KMS-11 (cell line): Measurements from ENCODE around the gene GSTM2.

Experiments used
- H2AFZ ChIP-seq: fragments of 200-600 bp; sonication (generic); 2 replicates; pipeline ENCODE4 v1.6.1; 2016; ENCODE audit warnings: antibody characterized with exemption, mixed run types, low read depth
- H3K27ac ChIP-seq: fragments of 200-600 bp; sonication (generic); 2 replicates; pipeline ENCODE4 v1.6.1; 2016; ENCODE audit warnings: mild to moderate bottlenecking, mixed run types
- H3K27me3 ChIP-seq: fragments of 200-600 bp; sonication (generic); 2 replicates; pipeline ENCODE4 v1.6.1; 2017; ENCODE audit warnings: mild to moderate bottlenecking, low read depth, mixed run types, moderate library complexity; ENCODE audit not compliant: insufficient read depth
- H3K36me3 ChIP-seq: fragments of 200-600 bp; sonication (generic); 2 replicates; pipeline ENCODE4 v1.6.1; 2017; ENCODE audit warnings: mild to moderate bottlenecking, mixed run types; ENCODE audit not compliant: insufficient read depth
- H3K4me1 ChIP-seq: fragments of 200-600 bp; sonication (generic); 2 replicates; pipeline ENCODE4 v1.6.1; 2016; ENCODE audit warnings: mild to moderate bottlenecking, low read depth, mixed run types; ENCODE audit not compliant: poor library complexity, severe bottlenecking
- H3K4me2 ChIP-seq: fragments of 200-600 bp; sonication (generic); 2 replicates; pipeline ENCODE4 v1.7.0; 2016; ENCODE audit warnings: mild to moderate bottlenecking, mixed run types
- H3K4me3 ChIP-seq: fragments of 200-600 bp; sonication (generic); IDR thresholded peaks from 2 replicates; pipeline ENCODE4 v1.6.1; 2017; ENCODE audit warnings: low read depth, low read length, mixed read lengths; ENCODE audit not compliant: insufficient read depth
- H3K79me2 ChIP-seq: fragments of 200-600 bp; sonication (generic); 2 replicates; pipeline ENCODE4 v1.6.1; 2016; ENCODE audit warnings: low read depth, mixed run types; ENCODE audit not compliant: insufficient read depth
- H3K9ac ChIP-seq: fragments of 200-600 bp; sonication (generic); 2 replicates; pipeline ENCODE4 v1.6.1; 2016; ENCODE audit warnings: mild to moderate bottlenecking, mixed run types
- H4K20me1 ChIP-seq: fragments of 200-600 bp; sonication (generic); 2 replicates; pipeline ENCODE4 v1.6.1; 2016; ENCODE audit warnings: mild to moderate bottlenecking, mixed run types; ENCODE audit not compliant: insufficient read depth
- TF ChIP-seq, protein P1 (sequence below): fragments of 200-600 bp; sonication (generic); conservative IDR thresholded peaks from 2 replicates; pipeline ENCODE4 v1.6.1; 2017; ENCODE audit warnings: low read depth, mild to moderate bottlenecking, antibody characterized with exemption, low read length, moderate library complexity, mixed read lengths

GSTM2 gene

DNA sequence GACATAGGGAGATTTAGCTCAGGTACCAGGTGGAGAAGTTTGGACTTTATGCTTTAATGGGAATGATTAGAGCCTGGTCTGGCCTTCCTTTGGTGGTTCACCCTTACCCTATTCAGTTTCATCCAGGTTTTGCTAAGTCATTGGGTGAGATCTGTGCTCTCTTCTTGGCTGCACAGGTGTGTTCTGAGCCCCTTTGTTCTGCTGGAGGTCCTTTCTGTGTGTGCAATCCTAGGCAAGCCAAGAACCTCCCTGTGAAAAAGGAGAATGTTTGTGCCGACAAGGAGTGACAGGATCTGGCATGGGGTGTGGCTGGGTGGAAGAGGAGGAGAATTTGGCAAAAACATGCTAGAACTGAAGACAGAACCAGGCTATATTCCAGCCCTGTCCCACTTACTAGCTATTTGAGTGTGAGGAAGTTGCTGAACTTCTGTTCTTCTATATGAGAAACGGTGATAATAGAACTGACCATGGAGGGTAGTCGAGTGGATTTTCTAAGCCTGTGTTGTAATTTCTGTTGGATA is 48.8 kb downstream of the GSTM2 start:
- H4K20me1 ChIP-seq: no peaks in the 10 kb centered on the region
- H2AFZ ChIP-seq: no peak overlapping the region
- no peak overlapping the region for H3K9ac ChIP-seq
- no peak overlapping the region for H3K4me3 ChIP-seq
- H3K27me3 ChIP-seq: no peaks in the 10 kb centered on the region
- H3K27ac ChIP-seq: no peak overlapping the region
- no peaks in the 10 kb centered on the region for H3K79me2 ChIP-seq
- no peak overlapping the region for H3K4me2 ChIP-seq
- TF ChIP-seq, protein P1, sequence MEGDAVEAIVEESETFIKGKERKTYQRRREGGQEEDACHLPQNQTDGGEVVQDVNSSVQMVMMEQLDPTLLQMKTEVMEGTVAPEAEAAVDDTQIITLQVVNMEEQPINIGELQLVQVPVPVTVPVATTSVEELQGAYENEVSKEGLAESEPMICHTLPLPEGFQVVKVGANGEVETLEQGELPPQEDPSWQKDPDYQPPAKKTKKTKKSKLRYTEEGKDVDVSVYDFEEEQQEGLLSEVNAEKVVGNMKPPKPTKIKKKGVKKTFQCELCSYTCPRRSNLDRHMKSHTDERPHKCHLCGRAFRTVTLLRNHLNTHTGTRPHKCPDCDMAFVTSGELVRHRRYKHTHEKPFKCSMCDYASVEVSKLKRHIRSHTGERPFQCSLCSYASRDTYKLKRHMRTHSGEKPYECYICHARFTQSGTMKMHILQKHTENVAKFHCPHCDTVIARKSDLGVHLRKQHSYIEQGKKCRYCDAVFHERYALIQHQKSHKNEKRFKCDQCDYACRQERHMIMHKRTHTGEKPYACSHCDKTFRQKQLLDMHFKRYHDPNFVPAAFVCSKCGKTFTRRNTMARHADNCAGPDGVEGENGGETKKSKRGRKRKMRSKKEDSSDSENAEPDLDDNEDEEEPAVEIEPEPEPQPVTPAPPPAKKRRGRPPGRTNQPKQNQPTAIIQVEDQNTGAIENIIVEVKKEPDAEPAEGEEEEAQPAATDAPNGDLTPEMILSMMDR: no peak
- H3K4me1 ChIP-seq: peaks cover 16% of the 10 kb centered on the region
- H3K36me3 ChIP-seq: no peaks in the 10 kb centered on the region

DNA sequence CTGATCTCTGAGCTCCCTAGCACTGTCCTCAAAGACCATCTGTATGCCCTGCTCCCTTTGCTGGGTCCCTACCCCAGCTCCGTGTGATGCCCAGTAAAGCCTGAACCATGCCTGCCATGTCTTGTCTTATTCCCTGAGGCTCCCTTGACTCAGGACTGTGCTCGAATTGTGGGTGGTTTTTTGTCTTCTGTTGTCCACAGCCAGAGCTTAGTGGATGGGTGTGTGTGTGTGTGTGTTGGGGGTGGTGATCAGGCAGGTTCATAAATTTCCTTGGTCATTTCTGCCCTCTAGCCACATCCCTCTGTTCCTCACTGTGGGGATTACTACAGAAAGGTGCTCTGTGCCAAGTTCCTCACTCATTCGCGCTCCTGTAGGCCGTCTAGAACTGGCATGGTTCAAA is 49.9 kb downstream of the GSTM2 start:
- no peak overlapping the region for H3K27ac ChIP-seq
- no peak overlapping the region for H3K9ac ChIP-seq
- H3K36me3 ChIP-seq: no peaks in the 10 kb centered on the region
- H3K79me2 ChIP-seq: no peaks in the 10 kb centered on the region
- H2AFZ ChIP-seq: no peak overlapping the region
- H3K4me1 ChIP-seq: peaks cover 16% of the 10 kb centered on the region
- no peak overlapping the region for H3K4me2 ChIP-seq
- no peak overlapping the region for H3K4me3 ChIP-seq
- TF ChIP-seq, protein P1: no peak
- H4K20me1 ChIP-seq: no peaks in the 10 kb centered on the region
- H3K27me3 ChIP-seq: no peaks in the 10 kb centered on the region

DNA sequence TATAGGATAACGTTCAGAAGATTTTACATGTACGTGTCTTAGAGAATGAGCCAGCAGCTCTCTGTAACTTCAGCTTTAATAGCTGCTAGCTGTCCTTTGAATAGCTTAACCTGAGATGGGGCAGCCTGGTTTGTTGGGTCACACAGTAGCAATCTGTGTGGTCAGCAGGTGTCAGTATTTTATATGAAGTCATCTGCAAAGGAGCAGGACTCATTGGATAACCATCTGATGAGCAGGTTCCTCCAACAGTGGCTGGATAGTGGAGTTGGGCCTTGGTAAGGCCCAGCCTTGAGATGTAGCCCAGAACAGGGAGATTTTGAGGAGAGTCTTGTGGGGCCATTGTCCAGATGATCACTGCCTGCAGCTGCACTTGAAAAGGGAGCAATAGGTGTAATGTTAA is 50.6 kb downstream of the GSTM2 start:
- Histone ChIP-seq H2AFZ (no peak overlapping the region), H3K36me3 (no peaks in the 10 kb centered on the region), H3K9ac (no peak overlapping the region), H3K27ac (no peak overlapping the region), H3K79me2 (no peaks in the 10 kb centered on the region), H4K20me1 (no peaks in the 10 kb centered on the region), H3K4me2 (no peak overlapping the region), H3K4me1 (peaks cover 16% of the 10 kb centered on the region), H3K4me3 (no peak overlapping the region), H3K27me3 (no peaks in the 10 kb centered on the region)
- TF ChIP-seq, protein P1: no peak

DNA sequence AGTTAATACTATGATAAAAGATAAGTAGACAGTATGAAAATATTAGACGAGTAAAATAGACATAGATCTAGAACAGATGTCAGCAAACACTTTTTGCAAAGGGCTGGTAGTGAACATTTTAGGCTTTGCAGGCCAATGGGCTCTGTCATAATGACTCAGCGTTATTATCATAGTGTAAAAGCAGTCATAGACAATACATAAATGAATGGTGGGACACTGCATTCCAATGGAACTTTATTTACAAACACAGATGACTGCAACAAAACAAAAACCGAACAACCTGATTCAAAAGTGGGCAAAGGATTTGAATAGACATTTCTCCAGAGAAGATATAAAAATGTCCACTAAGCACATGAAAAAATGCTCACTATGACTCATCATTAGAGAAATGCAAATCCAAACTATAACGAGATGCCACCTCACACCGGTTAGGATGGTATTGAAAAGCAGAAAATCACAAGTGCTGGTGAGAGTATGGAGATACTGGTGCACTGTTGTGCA is 51.5 kb downstream of the GSTM2 start:
- TF ChIP-seq, protein P1: no peak
- H3K4me3 ChIP-seq: no peak overlapping the region
- H3K36me3 ChIP-seq: no peaks in the 10 kb centered on the region
- no peaks in the 10 kb centered on the region for H3K79me2 ChIP-seq
- H3K4me2 ChIP-seq: no peak overlapping the region; the same call in 1 of the 2 replicates
- H2AFZ ChIP-seq: peak overlapping the region; percentile 23; the same call in 1 of the 2 replicates
- H3K4me1 ChIP-seq: peaks cover 16% of the 10 kb centered on the region
- H3K27ac ChIP-seq: peak overlapping the region; percentile 18; the same call in 1 of the 2 replicates
- no peaks in the 10 kb centered on the region for H3K27me3 ChIP-seq
- no peak overlapping the region for H3K9ac ChIP-seq
- no peaks in the 10 kb centered on the region for H4K20me1 ChIP-seq
